DMS79 treated with DMSO at 0.1 percent for 48 hours (cell line): ENCODE data around the gene HLCS.

Experiments used
- DNase-seq: peaks from one replicate; lab custom pipeline; 2025; lab: John Stamatoyannopoulos, UW

HLCS gene

DNA sequence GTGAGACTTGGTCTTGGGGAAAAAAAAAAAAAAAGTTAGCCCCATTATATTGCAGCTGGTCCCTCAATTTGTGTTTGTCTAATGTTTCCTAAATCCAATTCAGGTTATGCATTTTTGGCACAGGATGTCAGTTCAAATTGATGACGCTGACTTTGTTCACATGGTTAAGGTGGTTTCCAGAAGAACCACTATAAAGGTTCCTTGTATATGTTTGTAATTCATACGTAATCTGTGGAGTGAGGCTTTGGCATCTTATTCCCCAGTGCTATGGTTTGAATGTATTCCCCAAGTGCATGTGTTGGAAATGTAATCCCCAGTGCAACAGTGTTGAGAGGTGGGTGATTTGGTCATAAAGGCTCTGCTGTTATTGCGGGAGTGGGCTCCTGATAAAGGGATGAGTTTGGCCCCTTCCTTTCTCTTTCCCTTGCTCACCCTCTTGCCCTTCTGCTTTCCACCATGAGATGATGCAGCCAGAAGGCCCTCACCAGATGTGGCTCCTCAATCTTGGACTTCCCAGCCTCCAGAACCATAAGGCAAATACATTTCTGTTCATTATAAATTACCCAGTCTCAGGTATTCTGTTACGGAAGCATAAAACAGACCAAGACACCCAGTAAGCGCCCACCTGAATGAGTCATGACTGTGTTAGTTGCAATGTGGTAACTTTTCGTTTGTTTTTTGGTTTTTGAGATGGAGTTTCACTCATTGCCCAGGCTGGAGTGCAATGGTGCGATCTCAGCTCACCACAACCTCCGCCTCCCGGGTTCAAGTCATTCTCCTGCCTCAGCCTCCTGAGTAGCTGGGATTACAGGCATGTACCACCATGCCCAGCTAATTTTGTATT, 19.5 kb upstream of the HLCS start:
- DNase-seq: no peak

DNA sequence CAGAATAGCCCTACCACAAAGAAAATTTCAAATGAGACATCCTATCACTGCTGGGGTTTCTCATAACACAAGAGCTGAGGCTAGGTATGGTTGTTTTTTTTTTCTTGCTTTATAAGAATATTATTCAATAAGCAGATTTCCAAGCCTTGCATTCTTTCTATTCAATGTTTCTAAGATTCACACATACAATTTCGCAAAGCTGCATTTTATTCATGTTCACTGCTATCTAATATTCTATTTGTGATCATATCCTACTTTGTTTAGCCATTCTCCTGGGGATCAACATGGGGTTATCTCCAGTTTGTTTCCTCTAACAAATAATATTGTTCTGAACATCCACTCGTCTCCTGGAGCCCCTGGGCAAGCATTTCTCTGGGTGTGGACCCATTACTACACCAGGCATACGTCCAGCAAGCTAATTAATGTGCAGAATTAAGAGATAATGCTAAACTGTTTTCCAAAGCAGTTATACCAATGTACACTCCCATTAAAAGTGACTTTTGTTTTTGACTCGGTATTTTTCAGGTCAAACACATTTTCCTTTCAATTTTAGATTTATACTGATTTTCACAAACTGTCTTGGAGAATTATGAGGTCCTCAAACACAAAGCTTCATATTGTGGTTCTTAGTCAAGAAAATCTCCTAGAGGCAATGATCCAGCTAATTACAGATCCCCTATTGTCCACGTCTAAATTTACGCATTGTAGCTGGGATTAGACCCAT, 15.7 kb upstream of the HLCS start:
- DNase-seq: no peak

DNA sequence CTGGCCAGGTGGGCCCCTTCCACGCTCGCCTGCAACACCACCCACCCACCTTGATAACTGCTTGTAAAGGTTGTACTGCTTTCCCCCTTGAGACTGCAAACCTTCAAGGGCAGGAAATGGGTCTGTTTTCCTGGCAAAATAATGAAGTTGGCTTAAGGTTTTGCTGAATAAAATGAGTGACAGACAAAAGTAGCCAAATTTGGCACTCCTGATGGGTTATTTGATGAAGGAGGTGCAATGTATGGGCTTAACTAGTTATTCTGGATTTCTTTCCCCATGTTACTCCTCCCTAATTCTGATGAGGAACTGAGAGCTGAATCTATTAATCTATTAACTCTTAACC, 14.6 kb upstream of the HLCS start:
- no peak for DNase-seq

DNA sequence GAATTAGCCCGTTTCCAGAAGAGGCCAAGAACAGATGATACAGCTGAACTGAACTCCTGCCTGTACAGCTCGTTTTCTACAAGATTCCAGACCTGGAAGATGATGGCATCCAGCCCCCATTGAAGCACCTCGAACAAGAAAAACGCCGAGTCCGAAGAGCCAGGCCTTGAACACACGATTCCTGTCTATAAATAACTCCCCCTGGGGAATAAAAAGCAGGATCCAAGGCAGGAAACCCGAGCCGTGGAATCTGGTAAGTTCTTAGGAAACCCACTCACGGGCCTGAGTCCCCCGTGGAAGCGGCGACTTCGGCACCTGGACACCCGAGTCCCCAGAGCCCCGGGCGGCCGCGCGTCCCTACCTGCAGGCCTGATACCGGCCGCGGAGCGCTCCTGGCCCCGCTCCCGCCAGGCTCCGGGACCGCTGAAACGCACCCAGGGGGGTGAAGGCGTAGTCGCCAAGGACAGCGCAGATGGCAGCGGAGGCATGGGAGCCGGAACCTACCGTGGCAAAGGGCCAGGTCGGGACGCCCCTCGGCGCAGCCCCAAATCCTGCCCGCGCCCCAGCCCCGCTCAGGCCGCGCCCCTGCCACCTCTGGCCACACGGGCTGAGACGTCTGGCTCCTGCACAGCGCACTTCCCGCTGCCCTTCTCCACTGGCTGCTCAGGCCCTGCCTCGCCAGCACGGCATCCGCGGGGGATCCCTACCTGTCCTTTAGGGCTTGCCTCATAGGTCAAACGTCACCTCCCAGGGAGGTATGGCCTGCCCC, 14.0 kb upstream of the HLCS start:
- peak; percentile 60 for DNase-seq

DNA sequence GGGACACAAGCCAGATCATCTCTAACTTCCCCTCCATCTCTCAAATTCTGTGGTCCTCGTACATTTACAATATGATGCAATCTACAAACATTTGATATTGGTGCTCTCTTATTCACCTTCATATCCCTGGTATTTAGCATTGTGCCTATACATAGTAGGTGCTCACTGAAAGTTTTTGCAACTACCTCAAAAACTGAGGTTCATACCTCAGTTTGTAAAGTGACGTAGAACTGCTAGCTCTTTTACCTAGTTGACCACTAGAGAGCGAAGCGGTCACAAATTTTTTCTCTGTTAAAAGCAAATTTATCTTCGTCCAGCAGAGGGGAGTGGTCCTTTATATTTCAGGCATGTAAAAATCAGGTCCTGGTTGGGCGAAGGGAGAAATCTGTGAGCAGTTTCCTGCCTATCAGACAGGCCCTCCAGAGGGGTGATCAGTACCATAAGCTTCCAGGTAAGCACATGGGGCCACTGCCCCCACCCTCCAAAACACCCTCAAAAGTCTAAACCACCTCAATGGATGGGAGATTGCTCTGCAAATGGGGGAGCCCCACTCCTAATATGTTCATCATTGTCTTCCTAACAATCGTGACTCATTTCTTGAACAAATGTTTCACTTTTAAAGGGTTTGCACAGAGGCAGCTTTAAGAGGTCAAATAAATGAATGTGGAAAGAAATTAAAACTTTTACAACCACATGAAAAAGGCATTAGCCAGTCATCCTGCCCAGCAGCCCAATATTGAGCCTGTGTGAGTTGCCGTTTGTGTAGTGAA, 10.6 kb upstream of the HLCS start:
- DNase-seq: peak; percentile 51

DNA sequence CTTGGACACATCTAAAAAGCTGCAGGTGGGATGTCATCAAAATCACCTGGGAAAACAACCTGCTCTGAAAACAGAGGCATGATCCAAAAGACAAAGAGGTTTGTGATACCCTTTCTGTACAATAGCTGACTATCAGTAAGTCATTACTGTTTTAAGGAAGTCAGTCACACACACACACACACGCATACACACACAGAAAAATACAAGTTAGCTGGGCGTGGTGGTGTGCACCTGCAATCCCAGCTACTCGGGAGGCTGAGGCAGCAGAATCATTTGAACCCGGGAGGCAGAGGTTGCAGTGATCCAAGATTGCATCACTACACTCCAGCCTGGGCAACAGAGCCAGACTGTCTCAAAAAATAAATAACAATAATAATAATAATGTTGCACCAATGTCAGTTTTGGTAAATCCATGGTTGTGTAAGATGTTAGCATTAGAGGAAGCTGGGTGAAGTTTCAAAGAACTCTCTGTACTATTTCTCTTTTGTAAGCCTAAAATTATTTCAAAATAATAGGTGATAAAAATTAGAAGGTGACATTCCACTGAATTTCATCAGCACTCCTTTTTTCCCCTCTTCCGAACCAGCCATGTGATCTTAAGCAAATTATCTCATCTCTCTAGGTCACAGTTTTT, 9.9 kb upstream of the HLCS start:
- no peak for DNase-seq

DNA sequence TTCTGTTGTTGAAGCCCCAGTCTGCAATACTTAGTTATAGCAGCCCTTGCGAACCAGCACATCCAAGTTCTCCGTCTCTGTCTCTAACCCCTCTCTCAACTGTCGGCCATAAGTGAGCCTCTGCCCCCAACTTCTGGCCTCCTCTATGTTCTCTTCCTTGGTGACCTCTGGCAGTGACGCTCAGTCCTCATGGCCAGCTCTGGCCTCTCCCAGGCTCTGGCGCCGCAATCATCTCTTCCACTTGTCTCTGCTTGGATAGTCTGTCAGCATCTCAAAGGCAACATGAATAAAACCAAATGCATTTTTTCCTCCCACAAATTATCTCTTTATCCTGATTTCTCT, 8.4 kb upstream of the HLCS start:
- no peak for DNase-seq

DNA sequence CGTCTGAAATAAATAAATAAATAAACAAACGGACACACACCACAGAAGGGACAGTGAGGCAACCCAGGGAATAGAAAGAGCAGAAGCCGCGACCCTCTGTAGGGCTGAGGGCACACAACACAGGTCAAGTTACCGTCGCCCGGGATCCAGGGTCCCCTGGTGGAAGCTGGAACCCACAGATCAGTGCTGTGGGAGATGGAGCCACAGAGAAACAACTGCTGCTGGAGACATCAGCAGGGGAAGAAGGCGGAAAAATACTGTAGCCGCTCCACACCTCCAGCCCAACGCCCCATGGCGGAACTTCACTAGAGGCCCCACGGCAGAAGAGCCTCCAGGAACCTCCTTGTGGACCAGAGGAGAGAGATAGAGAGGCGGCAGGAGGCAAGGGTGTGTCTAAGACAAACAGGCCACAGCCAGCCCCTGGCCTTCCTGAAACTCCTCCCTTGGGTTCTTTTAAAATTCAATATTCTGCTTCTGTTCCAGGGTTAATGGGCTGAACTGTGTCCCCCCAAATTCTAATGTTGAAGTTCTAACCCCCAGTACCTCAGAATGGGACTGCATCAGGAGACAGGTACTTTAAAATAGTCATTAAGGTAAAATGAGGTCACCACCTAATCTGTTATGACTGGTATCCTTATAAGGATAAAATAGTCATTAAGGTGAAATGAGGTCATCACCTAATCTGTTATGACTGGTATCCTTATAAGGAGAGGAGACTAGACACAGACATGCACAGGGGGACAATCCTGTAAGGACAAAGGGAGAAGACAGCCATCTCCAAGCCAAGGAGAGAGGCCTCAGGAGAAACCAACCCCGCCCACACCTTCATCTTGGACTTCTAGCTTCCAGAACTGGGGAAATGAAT, 7.7 kb upstream of the HLCS start:
- DNase-seq: no peak

DNA sequence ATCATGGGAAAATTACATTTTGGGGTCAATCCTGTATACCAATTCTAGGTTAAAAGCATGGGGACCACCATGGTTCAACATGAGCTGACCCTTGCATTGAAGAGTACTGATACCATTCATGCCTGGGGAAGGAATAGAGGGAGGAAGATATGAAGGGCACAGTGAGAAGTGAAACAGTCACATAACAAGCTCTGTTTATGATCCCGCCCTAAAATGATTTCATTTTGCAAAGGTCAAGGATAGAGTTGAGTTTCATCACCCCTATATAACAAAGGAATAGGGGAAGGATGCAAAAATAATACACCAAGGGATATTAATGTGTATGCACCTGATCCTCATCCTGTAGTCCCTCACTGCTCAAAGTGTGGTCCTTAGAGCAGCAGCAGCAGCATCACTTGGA, 2.5 kb upstream of the HLCS start:
- no peak for DNase-seq

DNA sequence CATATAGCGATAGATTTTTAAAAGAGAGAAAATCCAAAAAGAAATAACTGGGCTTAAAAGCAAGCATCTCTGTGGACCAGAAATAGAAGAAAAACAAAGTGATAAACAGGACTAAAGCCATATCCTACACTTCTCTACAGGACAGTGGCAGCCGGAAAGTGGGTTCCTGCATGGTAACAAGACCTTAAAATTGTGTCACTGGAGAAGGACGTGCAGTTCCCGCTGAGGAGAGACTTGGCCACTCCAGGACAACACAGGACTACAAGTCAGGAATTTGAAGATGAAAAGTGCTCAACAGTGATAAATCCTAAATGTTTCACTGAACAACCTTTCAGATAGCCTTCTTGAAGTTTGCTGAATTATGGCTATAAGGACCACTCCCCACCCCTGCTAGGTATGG, 1.9 kb upstream of the HLCS start:
- no peak for DNase-seq

DNA sequence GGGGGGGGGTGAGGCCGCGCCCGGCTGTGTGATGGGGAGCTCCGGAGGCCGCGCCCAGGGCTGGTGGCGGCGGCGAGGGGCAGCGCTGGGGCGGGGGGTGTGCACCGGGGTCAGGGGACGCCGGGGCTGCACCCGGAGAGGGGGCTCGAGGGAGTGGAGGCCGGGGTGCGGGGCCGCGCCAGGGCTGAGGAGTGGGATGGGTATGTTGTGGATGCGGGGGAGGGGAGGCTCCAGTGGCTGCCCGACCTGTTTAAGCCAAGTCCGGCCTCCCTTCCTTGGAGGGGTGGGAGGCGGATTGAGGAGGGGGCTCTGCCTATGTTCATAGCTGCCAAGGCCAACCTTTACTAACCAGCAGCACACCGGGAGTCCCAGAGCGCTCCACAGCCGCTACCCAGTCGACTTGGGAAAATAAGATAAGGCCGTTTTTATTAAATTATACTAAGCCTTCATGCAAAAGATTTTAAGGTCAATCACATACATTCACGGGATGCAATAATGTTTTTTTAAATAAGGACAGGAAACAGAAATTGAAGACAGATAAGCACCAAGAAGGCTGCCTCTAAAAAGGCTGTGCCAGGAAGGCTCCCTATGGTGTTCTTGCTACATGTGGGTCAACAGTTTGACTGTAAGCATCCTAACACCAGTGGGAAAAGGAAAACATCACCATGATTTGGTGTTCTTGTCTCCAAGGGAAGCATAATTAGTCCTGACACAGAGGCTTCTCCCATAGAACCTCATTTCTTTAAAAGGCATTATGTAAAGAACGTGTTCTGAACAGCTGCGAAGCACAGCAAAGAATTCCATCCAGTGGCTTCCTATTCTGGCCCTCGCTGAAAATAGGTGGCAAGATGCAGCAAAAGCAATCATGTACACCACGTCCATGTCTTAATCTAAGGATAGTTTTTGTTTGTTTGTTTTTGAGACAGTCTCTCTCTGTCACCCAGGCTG, 626 bp upstream of the HLCS start:
- peak; percentile 21 for DNase-seq

DNA sequence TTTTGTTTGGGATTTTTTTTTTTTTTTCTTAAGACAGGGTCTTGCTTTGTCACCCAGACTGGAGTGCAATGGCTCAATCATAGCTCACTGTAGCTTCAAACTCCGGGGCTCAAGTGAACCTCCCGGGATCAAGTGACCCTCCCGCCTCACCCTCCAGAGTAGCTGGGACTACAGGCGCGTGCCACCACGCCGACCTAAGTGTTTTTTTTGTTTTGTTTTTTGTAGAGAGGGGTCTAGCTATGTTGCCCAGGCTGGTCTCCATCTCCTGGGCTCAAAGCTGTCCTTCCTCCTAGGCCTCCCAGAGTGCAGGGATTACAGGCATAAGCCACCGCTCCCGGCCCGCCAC, 776 bp downstream of the HLCS start:
- no peak for DNase-seq

DNA sequence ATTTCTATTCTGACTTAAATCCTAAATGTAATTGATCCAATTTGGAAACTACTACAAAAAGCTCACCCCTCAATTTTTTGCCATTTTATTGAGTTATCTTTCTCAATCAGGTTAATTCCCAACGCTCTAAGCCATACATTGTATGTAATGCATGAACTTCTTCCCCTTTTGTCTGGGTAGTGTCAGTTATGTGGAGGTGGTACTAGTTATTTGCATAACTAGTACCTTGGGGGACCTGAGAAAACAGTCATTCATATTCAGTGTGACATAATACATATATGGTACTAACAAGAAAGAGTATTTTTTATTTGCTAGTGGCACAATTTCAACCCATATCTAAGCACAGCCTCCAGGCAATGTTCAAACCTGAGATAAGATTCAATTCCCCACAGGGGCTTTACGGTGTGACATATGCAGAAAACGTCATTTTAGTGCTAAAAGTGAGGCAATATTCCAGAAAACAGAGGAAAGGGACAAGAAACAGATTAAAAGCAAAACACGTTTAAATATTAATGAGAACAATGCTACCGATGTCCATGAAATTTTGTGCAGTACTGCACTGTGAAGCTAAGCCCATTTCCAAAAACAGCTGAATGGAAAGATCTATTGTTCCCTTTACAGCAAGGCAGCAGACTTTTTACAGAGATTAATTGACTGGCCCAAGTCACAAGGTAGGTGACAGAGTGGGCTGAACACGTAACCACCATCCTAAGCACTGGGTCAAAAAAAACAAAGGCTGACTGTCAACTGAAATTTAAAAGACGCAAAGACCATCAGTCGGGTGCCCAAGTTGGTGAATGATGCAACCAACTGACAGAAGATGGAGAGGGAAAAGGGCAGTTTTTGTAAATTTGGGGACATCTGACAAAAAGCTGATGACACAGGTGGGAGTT, 1.4 kb downstream of the HLCS start:
- no peak for DNase-seq

DNA sequence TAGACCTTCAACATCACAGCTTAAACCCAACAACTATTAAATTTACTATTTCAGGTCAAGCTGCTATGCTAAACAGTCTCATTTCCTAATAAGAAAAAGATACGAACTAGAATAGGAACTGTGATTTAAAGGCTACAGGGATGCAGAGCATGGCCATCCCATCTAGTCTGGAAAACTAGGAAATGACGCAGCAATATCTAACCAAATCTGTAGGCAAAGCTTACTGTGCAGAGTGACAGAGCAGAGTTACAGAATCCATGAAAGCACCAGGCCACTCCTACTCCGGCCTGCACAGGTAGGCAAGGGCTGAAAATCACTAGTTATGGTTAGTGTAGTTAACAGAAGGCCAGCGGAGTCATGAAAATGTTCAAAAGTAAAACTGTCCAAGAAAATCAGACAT, 2.1 kb downstream of the HLCS start:
- DNase-seq: no peak

DNA sequence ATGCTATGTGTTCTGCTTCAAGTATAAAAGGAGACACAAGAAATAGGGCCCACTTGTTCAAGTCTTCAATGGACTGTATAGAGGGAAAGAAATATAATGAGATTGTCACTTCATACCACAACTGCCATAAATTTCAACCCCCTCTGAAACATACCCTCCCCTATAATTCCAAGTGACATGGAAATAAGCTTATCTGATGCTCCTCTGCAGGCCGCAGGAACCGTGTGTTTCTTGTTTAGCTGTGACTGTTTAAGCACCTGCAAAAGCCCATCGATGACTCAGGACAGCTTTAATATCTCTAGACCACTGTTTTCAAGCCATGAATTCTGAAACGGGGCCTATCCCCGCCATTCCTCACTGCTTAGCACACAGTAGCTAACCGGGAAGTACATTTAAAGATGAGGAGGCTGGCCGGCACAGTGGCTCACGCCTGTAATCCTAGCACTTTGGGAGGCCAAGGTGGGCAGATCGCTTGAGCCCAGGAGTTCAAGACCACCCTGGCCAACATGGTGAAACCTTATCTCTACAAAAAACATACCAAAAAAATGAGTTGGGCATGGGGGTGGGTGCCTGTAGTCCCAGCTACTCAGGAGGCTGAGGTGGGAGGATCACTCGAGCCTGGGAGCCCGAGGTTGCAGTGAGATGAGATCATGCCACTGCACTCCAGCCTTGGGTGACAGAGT, 4.2 kb downstream of the HLCS start:
- DNase-seq: no peak

DNA sequence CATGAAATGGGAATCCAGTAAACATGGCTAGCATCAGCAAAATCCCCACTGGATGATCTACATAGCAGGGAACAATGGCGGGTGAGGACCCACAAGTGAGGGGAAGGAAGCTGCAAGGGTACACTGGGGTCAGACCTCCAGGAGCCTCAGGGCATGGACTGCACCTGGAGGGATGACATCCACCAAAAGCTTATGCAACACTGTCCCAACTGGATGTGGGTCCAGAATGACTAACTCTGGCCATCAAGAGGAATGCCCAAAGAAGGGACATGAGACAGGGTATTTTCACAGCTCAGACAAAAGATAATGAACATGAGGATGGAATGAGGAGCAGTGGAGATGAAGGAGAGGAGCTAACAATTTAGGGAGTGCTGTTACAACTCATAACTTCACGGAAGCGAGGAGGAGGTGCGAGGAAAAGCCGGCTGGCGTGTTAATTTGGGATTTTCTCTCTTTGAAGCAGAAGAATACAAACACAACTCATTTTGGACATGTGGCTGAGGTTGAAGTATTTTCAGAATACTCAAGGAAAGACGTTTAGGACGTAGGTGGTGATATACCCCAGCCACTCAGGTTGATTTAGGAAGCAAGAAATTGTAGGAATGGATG, 5.7 kb downstream of the HLCS start:
- no peak for DNase-seq

DNA sequence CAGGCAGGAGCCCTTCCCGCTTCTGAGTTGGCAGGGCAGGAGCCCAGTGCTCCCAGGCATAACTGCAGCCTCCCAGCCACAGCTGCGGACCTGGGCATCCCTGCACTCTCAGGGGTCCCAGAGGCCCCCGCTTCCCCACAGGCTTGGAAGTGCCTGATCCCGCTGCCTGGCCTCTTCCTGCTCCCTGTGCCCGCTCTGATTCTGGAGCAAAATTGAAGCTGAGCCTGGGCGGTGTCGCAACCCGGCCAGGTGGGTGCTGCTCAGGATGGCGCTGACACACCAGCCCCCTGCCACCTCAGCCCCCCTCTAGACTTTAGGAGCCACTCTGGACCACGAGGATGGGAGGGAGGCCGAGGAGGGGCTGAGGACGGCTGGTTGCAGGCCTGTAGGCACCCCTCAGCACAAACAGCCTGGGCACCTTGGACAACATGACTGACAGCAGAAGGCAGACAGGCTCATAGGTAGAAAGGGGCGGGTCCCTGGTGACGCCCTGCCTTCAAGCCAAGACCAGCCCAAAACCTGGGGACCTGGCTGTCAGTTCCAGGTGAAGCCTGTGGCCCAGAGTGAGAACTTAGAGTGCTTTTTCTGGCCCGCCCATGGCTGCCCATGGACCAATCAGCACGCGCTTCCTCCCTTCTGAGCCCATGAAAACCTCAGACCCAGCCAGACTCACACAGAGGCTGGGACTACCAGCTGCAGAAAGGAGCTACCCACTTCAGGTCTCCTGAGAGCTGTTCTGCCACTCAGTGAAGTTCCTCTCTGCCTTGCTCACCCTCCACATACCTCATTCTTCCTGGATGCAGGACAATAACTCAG, 7.2 kb downstream of the HLCS start:
- no peak for DNase-seq
